Measurements from ENCODE around the gene LIX1L. TPM values are rescaled to one million over a fixed set of nuclear protein-coding genes. Genes with fewer than 3 reads are reported as not detected.
A peak's percentile ranks its signal among the peaks of the same experiment; 100 is the strongest.

Gene LIX1L
- total and polyA plus RNA-seq, 2 of the 4 experiments (the other 2 are of a cell fraction) = 14.7 to 28.8 TPM

DNA sequence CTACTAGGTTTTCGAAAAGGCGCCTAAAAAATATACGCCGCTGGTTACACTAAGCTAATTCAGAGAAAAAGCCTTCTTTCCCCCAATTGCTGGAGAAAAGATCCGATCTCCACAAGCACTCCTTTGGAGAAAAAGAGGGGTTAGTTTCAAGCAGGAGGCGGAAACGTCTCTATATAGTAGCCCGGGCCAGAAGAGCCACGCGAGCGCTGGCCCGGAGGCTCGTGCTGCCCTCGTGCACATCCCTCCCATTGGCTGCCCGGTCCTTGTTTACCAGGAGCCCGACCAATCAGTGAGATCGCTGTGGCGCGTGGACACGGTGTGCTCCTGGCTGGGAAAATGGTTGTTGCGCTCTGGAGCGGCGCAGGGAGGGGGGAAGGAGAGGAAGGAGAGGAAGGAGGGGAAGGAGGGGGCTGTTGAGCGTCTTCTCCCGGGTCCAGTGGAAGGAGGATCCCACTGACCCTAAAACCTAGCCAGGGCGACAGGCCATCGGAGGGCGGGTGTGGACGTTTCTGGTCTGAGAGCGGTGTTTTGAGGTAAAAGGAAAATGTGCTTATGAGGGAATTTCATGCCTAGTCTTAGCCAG lies 38.7 kb upstream of the LIX1L start, which contains the start of gene TXNIP:
TSS of gene TXNIP (minus strand) at position 147 of the 583 bp plus-strand sequence. CDS start 313 bp downstream, outside the sequence.
- Histone ChIP-seq H3K14ac (replicated peaks; ENCODE audit: low read depth, low read length) (peak within 1 kb of the TSS; percentile 91), H2BK120ac (ENCODE audit: low read depth, low read length) (peak within 1 kb of the TSS; percentile 86), H4K91ac (ENCODE audit: insufficient read depth, low read depth, low read length) (peak within 1 kb of the TSS; percentile 97), H3K56ac (ENCODE audit: extremely low read depth, insufficient read depth, low read length) (peak within 1 kb of the TSS; percentile 88), H2BK5ac (ENCODE audit: low read depth, low read length, poor library complexity, severe bottlenecking) (peak within 1 kb of the TSS; percentile 86), H3K4ac (ENCODE audit: low read depth, low read length) (peak within 1 kb of the TSS; percentile 88), H2AK9ac (replicated peaks; ENCODE audit: low read depth, low read length, poor library complexity) (peak within 1 kb of the TSS; percentile 18), H3K36me3 (ENCODE audit: control insufficient read depth, insufficient read depth, low read length) (peaks cover 13% of the 10 kb centered on the region), H3K27ac (ENCODE audit: insufficient read depth, low read length) (peak within 1 kb of the TSS; percentile 76), H3K4me3 (ENCODE audit: insufficient read depth, low read depth, low read length) (peak within 1 kb of the TSS; percentile 87), H4K8ac (ENCODE audit: low read depth in 2 of 2, low read length in 2 of 2) (peak within 1 kb of the TSS; percentile 76 to 92), H2BK20ac (ENCODE audit: low read depth, low read length) (peak within 1 kb of the TSS; percentile 54), H3K4me2 (ENCODE audit: low read depth, low read length) (peak within 1 kb of the TSS; percentile 92), H3K79me1 (ENCODE audit: low read depth in 1 of 2, low read length in 2 of 2) (peaks cover 22 to 35% of the 10 kb centered on the region in 2 experiments), H4K5ac (ENCODE audit: low read depth, low read length) (peak within 1 kb of the TSS; percentile 78), H2AK5ac (ENCODE audit: low read depth, low read length) (peak within 1 kb of the TSS; percentile 75), H4K20me1 (ENCODE audit: insufficient read depth, low read length) (peaks cover 12% of the 10 kb centered on the region; the same call in 1 of the 2 replicates), H2BK15ac (ENCODE audit: low read depth, low read length) (peak within 1 kb of the TSS; percentile 83), H3K18ac (ENCODE audit: low read depth, low read length) (peak within 1 kb of the TSS; percentile 82), H3K23ac (ENCODE audit: low read depth, low read length) (peak within 1 kb of the TSS; percentile 88), H3K9me3 (ENCODE audit: control insufficient read depth, insufficient read depth, low read length) (no peaks in the 10 kb centered on the region), H3K27me3 (ENCODE audit: control insufficient read depth, insufficient read depth, low read length) (no peaks in the 10 kb centered on the region), H2AFZ (replicated peaks; ENCODE audit: low read length, poor library complexity) (peak within 1 kb of the TSS; percentile 98), H3K4me1 (ENCODE audit: control insufficient read depth, insufficient read depth, low read length) (peaks cover 10% of the 10 kb centered on the region), H3K9me1 (ENCODE audit: insufficient read depth, low read length) (peaks cover 9% of the 10 kb centered on the region), H3K9ac (ENCODE audit: low read depth, low read length) (peak within 1 kb of the TSS; percentile 97)
- dilution Hi-C loops (cut with HindIII; ENCODE audit: low sequenced_read_pairs, unreplicated experiment) = no loop called here
- in situ Hi-C loops (cut with MboI; ENCODE audit: low sequenced_read_pairs) = loop anchor here (5.0 kb wide), 1 partner anchor 79 kb away; the partner anchor contains the start of gene PEX11B
- peak; percentile 97 for ATAC-seq (ENCODE audit: low read depth)
- BruUV-seq (replicated peaks) = no TSS peak
- intact Hi-C loops (cut with micrococcal nuclease) = loop anchor here (2.0 to 5.0 kb wide), 4 partner anchors 32 to 79 kb away; partner anchors contain the start of genes ANKRD34A, PEX11B, POLR3GL and RBM8A
- ChIA-PET POLR2A (ENCODE audit: unreplicated experiment) (interaction anchor here (0.6 to 1.0 kb wide), 4 partner anchors 10 to 133 kb away, joined by 3 to 4 read pairs (median 3); no protein-coding TSS in a partner anchor), CTCF (interaction anchor here (0.6 to 0.9 kb wide), 2 partner anchors 17 to 259 kb away, joined by 3 to 4 read pairs; no protein-coding TSS in a partner anchor)
- WGBS, 2 experiments (ENCODE audit: extremely low coverage in 2 of 2, insufficient read length in 1 of 2) = 0% methylated on average over 4 of the region's 30 CpGs; no CpG with 5 or more reads in 1 of the 2 experiments
- peak; percentile 96 for DNase-seq
- TF ChIP-seq ELK1 (IDR thresholded peaks at IDR 0.05; ENCODE audit: borderline replicate concordance, low read depth, low read length) (no peak), CEBPB (IDR thresholded peaks at IDR 0.05; ENCODE audit: low read depth, low read length) (no peak), CHD1 (IDR thresholded peaks at IDR 0.05; ENCODE audit: low read depth, low read length) (no peak), RCOR1 (IDR thresholded peaks at IDR 0.05; ENCODE audit: insufficient replicate concordance, low read length) (peak; percentile 34), MAFK (IDR thresholded peaks at IDR 0.05; ENCODE audit: low read depth, low read length) (no peak), MAZ (IDR thresholded peaks at IDR 0.05; ENCODE audit: borderline replicate concordance, low read depth, low read length) (peak; percentile 86), POLR2A (IDR thresholded peaks at IDR 0.05; ENCODE audit: low read depth, low read length) (peak; percentile 97), SMC3 (IDR thresholded peaks at IDR 0.05; ENCODE audit: low read depth, low read length) (no peak), RFX5 (IDR thresholded peaks at IDR 0.05; ENCODE audit: low read depth, low read length) (no peak), RAD21 (IDR thresholded peaks at IDR 0.05; ENCODE audit: low read length) (no peak), MXI1 (IDR thresholded peaks at IDR 0.05; ENCODE audit: borderline replicate concordance, low read depth, low read length) (peak; percentile 98), FOS (IDR thresholded peaks at IDR 0.05; ENCODE audit: low read depth, low read length) (peak; percentile 58; the same call in 1 of the 2 replicates), NFE2L2 (IDR thresholded peaks at IDR 0.05; ENCODE audit: low read depth, low read length) (peak; percentile 13; the same call in 1 of the 2 replicates)
- TF ChIP-seq, protein P1, sequence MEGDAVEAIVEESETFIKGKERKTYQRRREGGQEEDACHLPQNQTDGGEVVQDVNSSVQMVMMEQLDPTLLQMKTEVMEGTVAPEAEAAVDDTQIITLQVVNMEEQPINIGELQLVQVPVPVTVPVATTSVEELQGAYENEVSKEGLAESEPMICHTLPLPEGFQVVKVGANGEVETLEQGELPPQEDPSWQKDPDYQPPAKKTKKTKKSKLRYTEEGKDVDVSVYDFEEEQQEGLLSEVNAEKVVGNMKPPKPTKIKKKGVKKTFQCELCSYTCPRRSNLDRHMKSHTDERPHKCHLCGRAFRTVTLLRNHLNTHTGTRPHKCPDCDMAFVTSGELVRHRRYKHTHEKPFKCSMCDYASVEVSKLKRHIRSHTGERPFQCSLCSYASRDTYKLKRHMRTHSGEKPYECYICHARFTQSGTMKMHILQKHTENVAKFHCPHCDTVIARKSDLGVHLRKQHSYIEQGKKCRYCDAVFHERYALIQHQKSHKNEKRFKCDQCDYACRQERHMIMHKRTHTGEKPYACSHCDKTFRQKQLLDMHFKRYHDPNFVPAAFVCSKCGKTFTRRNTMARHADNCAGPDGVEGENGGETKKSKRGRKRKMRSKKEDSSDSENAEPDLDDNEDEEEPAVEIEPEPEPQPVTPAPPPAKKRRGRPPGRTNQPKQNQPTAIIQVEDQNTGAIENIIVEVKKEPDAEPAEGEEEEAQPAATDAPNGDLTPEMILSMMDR (conservative IDR thresholded peaks at IDR 0.05; ENCODE audit: low read depth, low read length) = no peak

All from IMR-90 (cell line).